Ectodermal cell (in vitro differentiated cells): ENCODE results near the gene IQCF2.
"Not testable (repeated sequence)": the region's sequence is repeated elsewhere in the genome, so short reads cannot be mapped to it uniquely, and the experiment has no call there.

Source experiments
- H3K27ac ChIP-seq: 2 replicates; pipeline ENCODE4 v1.7.0; 2013; ENCODE audit warnings: mild to moderate bottlenecking, low read depth, low read length; ENCODE audit not compliant: insufficient read depth, poor library complexity, severe bottlenecking
- H3K27me3 ChIP-seq: 2 replicates; pipeline ENCODE4 v1.7.0; 2013; ENCODE audit warnings: mild to moderate bottlenecking, low read length; ENCODE audit not compliant: insufficient read depth, control insufficient read depth, poor library complexity, severe bottlenecking
- H3K36me3 ChIP-seq: one replicate; pipeline ENCODE4 v1.7.0; 2013; ENCODE audit warnings: low read length; ENCODE audit not compliant: control insufficient read depth, insufficient read depth
- H3K4me1 ChIP-seq: one replicate; pipeline ENCODE4 v1.7.0; 2013; ENCODE audit warnings: low read length; ENCODE audit not compliant: control insufficient read depth, insufficient read depth
- H3K4me3 ChIP-seq: 2 replicates; pipeline ENCODE4 v1.7.0; 2013; ENCODE audit warnings: low read depth, low read length, control low read depth; ENCODE audit not compliant: insufficient read depth
- H3K9me3 ChIP-seq: 2 replicates; pipeline ENCODE4 v1.7.0; 2013; ENCODE audit warnings: mild to moderate bottlenecking, low read length, moderate library complexity; ENCODE audit not compliant: control insufficient read depth
- WGBS, 2 experiments: methylation state at CpG; one replicate each; pipeline ENCODE4 v1.1.7; 2013; ENCODE audit warnings: missing lambda C conversion rate in 2 of 2; 5-methylcytosine and 5-hydroxymethylcytosine counted together

IQCF2 gene

DNA sequence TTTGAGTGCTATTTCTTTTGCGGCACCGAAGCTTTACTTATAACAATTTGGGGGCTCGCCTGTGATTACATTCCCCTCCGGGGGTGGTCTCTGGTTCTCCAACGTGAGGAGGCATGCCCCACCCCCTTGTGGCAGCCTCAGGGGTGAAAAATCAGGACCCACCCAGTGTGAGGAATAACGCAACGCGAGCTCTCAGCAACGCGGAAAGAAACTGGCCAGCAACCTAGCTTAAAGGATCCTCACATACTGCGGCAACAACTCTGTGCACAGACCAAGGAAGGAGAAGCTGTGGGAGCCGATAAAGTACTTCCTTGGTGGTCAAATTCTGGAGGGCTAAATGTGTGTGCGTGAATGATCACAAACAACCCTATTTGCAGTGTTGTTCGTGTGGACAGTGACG lies 36.0 kb downstream of the IQCF2 start:
- no peak overlapping the region for H3K4me3 ChIP-seq
- H3K27me3 ChIP-seq, result no peaks in the 10 kb centered on the region
- no peaks in the 10 kb centered on the region for H3K4me1 ChIP-seq
- 91% methylated on average over 15 of the region's 15 CpGs for WGBS, 2 experiments
- no peaks in the 10 kb centered on the region for H3K36me3 ChIP-seq
- H3K9me3 ChIP-seq, result no peaks in the 10 kb centered on the region
- H3K27ac ChIP-seq, result no peak overlapping the region

DNA sequence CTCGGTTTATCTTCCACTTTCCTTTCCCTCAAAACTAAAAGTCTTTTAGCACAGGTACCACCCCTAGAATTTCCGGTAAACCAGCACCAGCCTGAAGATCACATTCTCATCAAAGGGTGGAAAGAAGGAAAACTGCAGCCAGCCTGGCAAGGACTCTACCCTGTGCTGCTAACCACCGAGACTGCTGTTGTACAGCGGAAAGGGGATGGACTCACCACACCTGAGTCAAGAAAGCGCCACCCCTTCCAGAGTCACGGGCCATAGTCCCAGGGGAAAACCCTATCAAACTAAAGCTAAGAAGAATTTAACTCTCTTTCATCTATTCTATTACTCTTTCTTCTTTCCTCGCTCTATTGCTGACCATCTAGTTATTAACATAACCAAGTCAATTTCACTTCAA lies 38.6 kb downstream of the IQCF2 start:
- H3K9me3 ChIP-seq, H3K4me1 ChIP-seq, H3K4me3 ChIP-seq, H3K36me3 ChIP-seq, H3K27ac ChIP-seq, H3K27me3 ChIP-seq: not testable (repeated sequence)
- WGBS, 2 experiments, result 85 to 91% methylated on average over 7 of the region's 7 CpGs

DNA sequence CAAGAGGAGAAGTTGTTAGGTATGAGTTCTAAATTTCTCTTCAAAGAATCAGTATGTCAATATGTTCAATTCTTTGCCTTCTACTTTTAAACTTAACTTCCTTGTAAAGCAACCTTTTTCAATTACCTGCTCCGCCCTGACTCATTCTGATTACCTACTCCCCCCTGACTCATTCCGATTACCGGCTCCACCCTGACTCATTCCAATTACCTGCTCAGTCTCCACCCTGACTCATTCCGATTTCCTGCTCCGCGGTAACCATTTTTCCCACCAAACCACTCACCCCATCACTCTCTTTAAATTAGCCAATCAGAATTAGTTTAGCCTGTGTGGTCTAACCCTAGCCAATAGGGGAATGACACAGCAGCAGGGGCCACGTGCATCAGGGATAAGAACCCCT lies 40.9 kb downstream of the IQCF2 start:
- 73 to 79% methylated on average over 6 of the region's 7 CpGs for WGBS, 2 experiments
- not testable (repeated sequence) for H3K4me1 ChIP-seq, H3K4me3 ChIP-seq, H3K27me3 ChIP-seq, H3K36me3 ChIP-seq, H3K9me3 ChIP-seq, H3K27ac ChIP-seq

DNA sequence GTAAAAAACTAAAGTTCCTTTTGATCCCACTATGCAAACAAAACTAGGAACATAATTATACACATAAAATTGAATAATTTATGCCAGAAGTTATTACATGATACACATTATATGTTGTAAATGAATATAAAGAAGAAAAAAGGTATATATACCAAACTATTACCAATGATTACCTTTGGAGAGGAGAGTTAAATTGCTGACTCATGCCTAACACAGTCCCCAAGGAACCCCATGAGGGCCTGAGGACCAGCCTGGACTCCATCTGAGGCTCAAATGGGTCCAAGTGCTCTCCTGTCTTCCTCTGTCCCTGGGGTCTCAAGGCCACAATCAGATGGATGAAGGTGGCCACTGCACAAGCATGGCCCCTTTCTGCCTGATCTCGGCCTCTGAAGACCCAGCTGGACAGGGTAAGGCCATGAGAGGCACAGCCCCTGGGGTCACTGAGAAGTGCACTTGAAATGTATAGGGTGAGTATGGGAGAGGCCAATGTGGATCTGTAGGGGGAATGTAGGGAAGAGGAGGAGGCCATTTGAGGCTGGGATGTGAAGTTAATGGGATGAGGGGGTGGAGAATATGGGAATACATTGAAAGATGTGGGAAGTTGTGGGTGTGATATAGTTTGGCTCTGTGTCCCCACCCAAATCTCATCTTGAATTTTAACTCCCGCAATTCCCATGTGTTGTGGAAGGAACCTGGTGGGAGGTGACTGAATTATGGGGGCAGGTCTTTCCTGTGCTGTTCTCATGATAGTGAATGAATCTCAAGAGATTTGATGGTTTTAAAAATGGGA lies 42.8 kb downstream of the IQCF2 start:
- WGBS, 2 experiments, result 99 to 100% methylated on average over 2 of the region's 2 CpGs
- no peak overlapping the region for H3K4me3 ChIP-seq
- H3K27me3 ChIP-seq, result no peaks in the 10 kb centered on the region
- H3K36me3 ChIP-seq, result no peaks in the 10 kb centered on the region
- H3K27ac ChIP-seq, result no peak overlapping the region
- no peaks in the 10 kb centered on the region for H3K9me3 ChIP-seq
- H3K4me1 ChIP-seq, result no peaks in the 10 kb centered on the region

DNA sequence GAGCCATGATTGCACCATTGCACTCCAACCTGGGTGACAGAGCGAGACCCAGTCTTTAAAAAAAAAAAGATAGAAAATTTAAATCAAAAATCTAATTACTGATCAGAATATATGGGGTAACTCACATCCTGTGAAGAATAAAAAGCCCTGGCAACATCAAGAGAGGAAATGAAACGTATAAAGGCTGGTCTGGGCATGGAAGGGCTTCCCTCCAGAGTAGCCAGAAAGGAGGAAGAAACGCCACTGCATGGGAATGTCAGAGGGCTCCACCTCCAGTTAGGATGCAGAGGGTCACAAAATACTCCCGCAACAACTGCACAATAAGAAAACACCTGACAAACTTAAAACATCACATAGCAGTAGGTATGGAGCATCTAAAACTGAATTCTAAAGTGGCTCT lies 46.6 kb downstream of the IQCF2 start:
- Histone ChIP-seq H3K27me3 (no peaks in the 10 kb centered on the region), H3K4me1 (no peaks in the 10 kb centered on the region), H3K9me3 (no peaks in the 10 kb centered on the region), H3K4me3 (no peak overlapping the region), H3K36me3 (no peaks in the 10 kb centered on the region), H3K27ac (no peak overlapping the region)
- WGBS, 2 experiments, result 92% methylated on average over 4 of the region's 4 CpGs
